Spinal cord (tissue), 10 donors: ENCODE measurements around the gene GTF2F2. TPM values are rescaled to one million over a fixed set of nuclear protein-coding genes. Genes with fewer than 3 reads are reported as not detected.

Experiments
- DNase-seq, 6 donors: peaks; one replicate each; pipeline versions ENCODE4 v3.0.0 to v3.0.0-alpha.2; 2013 to 2015; ENCODE audit warnings: low spot score in 6 of 6, low read depth in 4 of 6
- H3K27ac ChIP-seq: one replicate; pipeline ENCODE4 v1.5.1; 2013; ENCODE audit warnings: low read depth, low read length, control low read depth
- H3K27me3 ChIP-seq: one replicate; pipeline ENCODE4 v1.6.1; 2013; ENCODE audit warnings: low read length; ENCODE audit not compliant: control insufficient read depth, insufficient read depth
- H3K36me3 ChIP-seq: one replicate; pipeline ENCODE4 v1.6.1; 2013; ENCODE audit warnings: low read length; ENCODE audit not compliant: control insufficient read depth, insufficient read depth
- H3K4me1 ChIP-seq: one replicate; pipeline ENCODE4 v1.6.1; 2013; ENCODE audit warnings: low read length; ENCODE audit not compliant: control insufficient read depth, insufficient read depth
- H3K4me3 ChIP-seq: one replicate; pipeline ENCODE4 v1.5.1; 2013; ENCODE audit warnings: low read depth, low read length, control low read depth
- H3K9me3 ChIP-seq: one replicate; pipeline ENCODE4 v1.6.1; 2013; ENCODE audit warnings: low read length; ENCODE audit not compliant: control insufficient read depth, insufficient read depth
- WGBS: methylation state at CpG from one replicate; pipeline ENCODE4 v1.1.5; 2013; ENCODE audit warnings: missing lambda C conversion rate; ENCODE audit not compliant: insufficient coverage; 5-methylcytosine and 5-hydroxymethylcytosine counted together
- polyA plus RNA-seq, 2 donors: library from polyadenylated mRNA; unstranded; fragments of 120-200 nt; gene quantifications; one replicate each; pipeline ENCODE4 v1.2.1, GENCODE V29; 2013; ENCODE audit not compliant: insufficient read length in 2 of 2
- total RNA-seq, 2 donors: library from RNA; depleted of rRNA in 1 of 2; stranded (reverse); fragments of 120-200 nt in 1 of 2; fragments of >200 nt in 1 of 2; gene quantifications; one replicate each; pipeline versions ENCODE4 v1.2.3 to v1.2.4, GENCODE V29; 2013 to 2014
- donor health status: healthy.

Gene GTF2F2
- total and polyA plus RNA-seq, 4 donors, result 24.7 to 34.1 (median 28.7) TPM

DNA sequence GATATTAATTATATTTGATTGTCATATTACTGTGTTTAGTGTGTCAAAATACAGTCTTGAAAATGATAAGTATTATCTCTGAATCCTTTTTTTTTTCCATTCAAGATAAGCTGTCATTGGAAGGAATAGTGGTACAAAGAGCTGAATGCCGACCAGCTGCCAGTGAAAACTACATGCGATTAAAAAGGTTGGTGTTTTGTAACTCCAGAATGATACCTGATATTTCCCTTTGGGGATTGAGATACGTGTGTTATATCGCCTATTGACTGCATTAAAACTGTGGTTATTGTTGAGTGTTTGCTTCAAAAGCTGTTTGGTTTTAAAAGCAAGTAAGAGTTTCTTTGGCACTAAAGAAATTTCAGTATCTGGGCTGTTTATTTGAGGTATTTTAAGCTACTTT lies 87.0 kb downstream of the GTF2F2 start:
- 26% methylated on average over 4 of the region's 4 CpGs for WGBS
- H3K4me3 ChIP-seq, result no peak overlapping the region
- H3K4me1 ChIP-seq, result peaks cover 3% of the 10 kb centered on the region
- DNase-seq, result no peak
- H3K27me3 ChIP-seq, result no peaks in the 10 kb centered on the region
- H3K36me3 ChIP-seq, result no peaks in the 10 kb centered on the region
- no peaks in the 10 kb centered on the region for H3K9me3 ChIP-seq
- H3K27ac ChIP-seq, result peak overlapping the region; percentile 25

- Histone ChIP-seq H3K27ac (no peak overlapping the region), H3K36me3 (no peaks in the 10 kb centered on the region), H3K4me3 (no peak overlapping the region), H3K4me1 (peaks cover 3% of the 10 kb centered on the region), H3K9me3 (no peaks in the 10 kb centered on the region), H3K27me3 (no peaks in the 10 kb centered on the region)
- WGBS, result no CpG with 5 or more reads among the region's 2 CpGs
- DNase-seq, result no peak
Measured at GRCh38 chr13:45208132-45208531, 87.8 kb downstream of the GTF2F2 start.

- Histone ChIP-seq H3K36me3 (no peaks in the 10 kb centered on the region), H3K9me3 (no peaks in the 10 kb centered on the region), H3K27ac (no peak overlapping the region), H3K4me1 (peaks cover 3% of the 10 kb centered on the region), H3K4me3 (no peak overlapping the region), H3K27me3 (no peaks in the 10 kb centered on the region)
- no peak for DNase-seq
Measured at GRCh38 chr13:45209229-45209628, 88.9 kb downstream of the GTF2F2 start.

DNA sequence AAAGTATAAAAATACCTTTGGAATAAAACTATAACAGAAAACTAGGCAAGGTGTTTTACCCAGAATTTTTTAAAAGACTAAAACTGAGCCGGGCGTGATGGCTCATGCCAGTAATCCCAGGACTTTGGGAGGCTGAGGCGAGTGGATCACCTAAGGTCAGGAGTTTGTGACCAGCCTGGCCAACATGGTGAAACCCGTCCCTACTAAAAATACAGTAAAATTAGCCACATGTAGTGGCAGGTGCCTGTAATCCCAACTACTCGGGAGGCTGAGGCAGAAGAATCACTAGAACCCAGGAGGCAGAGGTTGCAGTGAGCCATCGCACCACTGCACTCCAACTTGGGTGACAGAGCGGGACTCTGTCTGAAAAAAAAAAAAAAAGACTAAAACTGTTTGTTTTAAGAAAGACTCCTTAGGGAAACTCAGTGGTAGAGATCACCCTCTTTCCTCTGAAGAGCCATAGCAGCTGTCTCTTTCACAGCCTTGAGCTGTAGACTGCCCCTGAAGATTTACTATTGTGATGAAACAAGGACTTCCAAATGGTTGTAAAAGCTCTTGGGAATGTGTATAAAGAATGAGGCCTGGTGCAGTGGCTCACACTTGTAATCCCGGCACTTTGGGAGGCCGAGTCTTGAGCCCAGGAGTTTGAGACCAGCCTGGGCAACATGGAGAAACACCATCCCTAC lies 95.2 kb downstream of the GTF2F2 start:
- H3K4me1 ChIP-seq, result no peaks in the 10 kb centered on the region
- WGBS, result 97% methylated on average over 3 of the region's 9 CpGs

GRCh38 chr13:45216193-45216592 lies 95.9 kb downstream of the GTF2F2 start:
- Histone ChIP-seq H3K27me3 (no peaks in the 10 kb centered on the region), H3K4me3 (no peak overlapping the region), H3K4me1 (no peaks in the 10 kb centered on the region), H3K36me3 (no peaks in the 10 kb centered on the region), H3K27ac (no peak overlapping the region), H3K9me3 (no peaks in the 10 kb centered on the region)
- WGBS, result 90% methylated on average over 2 of the region's 4 CpGs
- no peak for DNase-seq

More for the DNA sequence above, 95.2 kb downstream of the GTF2F2 start:
- Histone ChIP-seq H3K36me3 (no peaks in the 10 kb centered on the region), H3K27ac (no peak overlapping the region), H3K9me3 (no peaks in the 10 kb centered on the region), H3K4me3 (no peak overlapping the region), H3K27me3 (no peaks in the 10 kb centered on the region)
- DNase-seq, result no peak

DNA sequence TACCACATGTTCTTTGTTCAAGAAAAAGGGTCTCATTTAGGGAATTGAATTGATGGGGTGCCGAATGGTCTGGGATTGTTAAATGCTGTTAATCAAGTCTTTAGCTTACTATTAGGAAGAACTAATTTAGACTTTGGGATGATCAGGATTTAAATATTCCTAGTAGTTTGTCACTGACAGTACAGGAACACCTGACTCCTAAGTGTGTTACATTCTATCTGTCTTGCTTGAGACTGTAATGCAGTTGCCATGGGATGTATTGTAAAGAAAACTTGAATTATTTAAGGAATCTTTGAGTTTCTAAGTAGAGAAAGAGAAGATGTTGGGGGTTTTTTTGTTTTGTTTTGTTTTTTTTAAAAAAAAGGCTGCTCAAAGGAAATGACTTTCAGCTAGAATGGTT lies 98.4 kb downstream of the GTF2F2 start:
- no peak overlapping the region for H3K27ac ChIP-seq
- no peaks in the 10 kb centered on the region for H3K27me3 ChIP-seq
- DNase-seq, result no peak
- WGBS, result no CpG with 5 or more reads among the region's 1 CpG
- H3K36me3 ChIP-seq, result no peaks in the 10 kb centered on the region
- no peaks in the 10 kb centered on the region for H3K9me3 ChIP-seq
- no peak overlapping the region for H3K4me3 ChIP-seq
- no peaks in the 10 kb centered on the region for H3K4me1 ChIP-seq

DNA sequence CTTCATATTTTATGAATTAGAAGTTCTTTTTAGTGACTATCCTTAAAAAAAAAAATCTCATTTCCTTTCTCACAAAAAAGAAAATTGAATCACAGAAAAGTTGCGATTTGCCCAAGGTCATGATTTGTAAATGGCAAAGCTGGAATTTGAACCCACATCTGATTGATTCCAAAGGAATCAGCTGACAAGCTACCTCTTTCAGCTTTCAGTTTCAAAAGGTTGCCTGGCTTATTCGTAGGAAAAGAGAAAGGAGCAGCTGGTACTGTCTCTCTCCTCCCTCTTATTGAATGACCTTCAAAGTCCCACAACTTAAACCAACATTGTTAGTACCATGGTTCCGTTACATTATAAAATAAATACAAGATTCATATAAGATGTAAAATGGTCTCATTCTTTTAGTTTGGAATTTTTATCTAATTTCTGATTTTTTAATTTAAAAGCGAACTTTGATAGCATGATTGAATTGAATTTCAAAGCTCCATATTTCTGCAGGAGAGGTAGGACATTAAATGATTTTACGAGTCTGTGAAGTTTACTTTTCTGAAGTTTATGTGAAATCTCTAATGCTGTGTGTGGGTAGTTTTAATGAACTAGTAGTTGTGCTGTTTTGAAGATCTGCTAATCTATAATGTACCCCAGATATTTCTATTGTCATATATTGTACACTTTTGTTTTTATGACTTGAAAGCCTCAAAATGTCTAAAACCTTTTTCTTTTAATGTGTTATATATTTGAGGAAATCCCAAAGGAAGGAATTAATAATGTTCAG lies 99.0 kb downstream of the GTF2F2 start:
- 100% methylated on average over 1 of the region's 5 CpGs for WGBS
- Histone ChIP-seq H3K27ac (no peak overlapping the region), H3K36me3 (no peaks in the 10 kb centered on the region), H3K9me3 (no peaks in the 10 kb centered on the region), H3K4me3 (no peak overlapping the region), H3K4me1 (no peaks in the 10 kb centered on the region), H3K27me3 (no peaks in the 10 kb centered on the region)
- DNase-seq, result no peak

- WGBS, result 94% methylated on average over 3 of the region's 4 CpGs
Measured at GRCh38 chr13:45219938-45220375, 99.6 kb downstream of the GTF2F2 start.

GRCh38 chr13:45220403-45220802 lies 100.1 kb downstream of the GTF2F2 start:
- 92% methylated on average over 2 of the region's 4 CpGs for WGBS
- DNase-seq, result no peak
- Histone ChIP-seq H3K4me1 (no peaks in the 10 kb centered on the region), H3K27me3 (no peaks in the 10 kb centered on the region), H3K9me3 (no peaks in the 10 kb centered on the region), H3K36me3 (no peaks in the 10 kb centered on the region), H3K27ac (no peak overlapping the region), H3K4me3 (no peak overlapping the region)

More at GRCh38 chr13:45219938-45220375, 99.6 kb downstream of the GTF2F2 start:
- no peak for DNase-seq
- H3K9me3 ChIP-seq, result no peaks in the 10 kb centered on the region
- no peaks in the 10 kb centered on the region for H3K4me1 ChIP-seq
- no peak overlapping the region for H3K27ac ChIP-seq
- no peaks in the 10 kb centered on the region for H3K36me3 ChIP-seq
- no peaks in the 10 kb centered on the region for H3K27me3 ChIP-seq
- H3K4me3 ChIP-seq, result no peak overlapping the region

- 94% methylated on average over 3 of the region's 3 CpGs for WGBS
- Histone ChIP-seq H3K4me3 (no peak overlapping the region), H3K27me3 (no peaks in the 10 kb centered on the region), H3K4me1 (no peaks in the 10 kb centered on the region), H3K27ac (no peak overlapping the region), H3K36me3 (no peaks in the 10 kb centered on the region), H3K9me3 (no peaks in the 10 kb centered on the region)
- no peak for DNase-seq
Measured at GRCh38 chr13:45222516-45222915, 102.2 kb downstream of the GTF2F2 start.
